Measurements from ENCODE around the gene DRD1.
"Not testable (repeated sequence)": the region's sequence is repeated elsewhere in the genome, so short reads cannot be mapped to it uniquely, and the experiment has no call there.

The DRD1 gene

DNA sequence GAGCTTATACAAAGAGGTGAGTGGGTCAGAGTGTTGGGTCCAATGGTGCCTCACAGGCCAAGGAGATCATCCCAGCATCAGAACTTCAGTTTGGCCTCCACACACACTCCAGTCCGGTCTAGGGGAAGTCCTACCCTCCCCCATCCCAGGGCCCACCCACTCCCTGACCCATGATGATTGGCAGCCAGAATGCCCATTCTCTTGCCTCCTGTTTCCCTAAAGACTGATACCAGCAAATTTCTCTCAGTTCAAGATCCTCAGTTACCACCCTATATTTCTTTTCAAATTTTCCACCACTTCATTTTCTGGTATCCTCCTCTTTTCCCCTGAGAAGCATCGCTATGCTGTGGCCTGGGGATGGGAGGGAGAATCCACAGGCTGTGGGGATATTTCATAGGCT lies 21.9 kb downstream of the DRD1 start:
- DNase-seq: no peak

DNA sequence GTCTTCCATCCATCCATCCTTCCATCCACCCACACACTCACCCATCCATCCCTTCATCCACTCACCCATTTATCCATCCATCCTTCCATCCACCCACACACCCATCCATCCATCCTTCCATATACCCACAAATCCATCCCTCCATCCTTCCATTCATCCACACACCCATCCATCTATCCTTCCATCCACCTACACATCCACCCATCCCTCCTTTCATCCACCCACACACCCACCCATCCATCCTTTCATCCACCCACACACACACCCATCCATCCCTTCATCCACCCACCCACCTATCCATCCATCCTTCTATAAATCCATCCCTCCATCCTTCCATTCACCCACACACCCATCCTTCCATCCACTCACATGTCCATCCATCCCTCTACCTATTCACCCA lies 23.6 kb downstream of the DRD1 start:
- DNase-seq: no peak

DNA sequence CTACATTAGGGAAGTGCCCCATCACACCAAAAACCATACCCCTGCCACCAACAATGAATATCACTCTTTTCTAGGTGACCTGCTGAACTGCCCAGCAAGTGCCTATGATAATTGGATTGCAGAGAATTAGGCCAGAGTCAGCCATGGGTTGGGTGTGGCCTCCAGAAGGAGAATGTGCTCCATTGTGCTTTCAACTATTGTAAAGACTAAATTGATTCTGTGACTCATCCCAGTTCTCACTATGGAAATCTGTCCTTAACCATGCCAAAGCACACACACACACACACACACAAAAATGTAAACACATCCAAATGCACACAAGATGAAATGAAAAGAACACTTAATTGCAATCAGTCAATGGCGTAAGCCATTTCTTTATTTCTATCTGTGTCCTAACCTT lies 25.7 kb downstream of the DRD1 start:
- DNase-seq: no peak

DNA sequence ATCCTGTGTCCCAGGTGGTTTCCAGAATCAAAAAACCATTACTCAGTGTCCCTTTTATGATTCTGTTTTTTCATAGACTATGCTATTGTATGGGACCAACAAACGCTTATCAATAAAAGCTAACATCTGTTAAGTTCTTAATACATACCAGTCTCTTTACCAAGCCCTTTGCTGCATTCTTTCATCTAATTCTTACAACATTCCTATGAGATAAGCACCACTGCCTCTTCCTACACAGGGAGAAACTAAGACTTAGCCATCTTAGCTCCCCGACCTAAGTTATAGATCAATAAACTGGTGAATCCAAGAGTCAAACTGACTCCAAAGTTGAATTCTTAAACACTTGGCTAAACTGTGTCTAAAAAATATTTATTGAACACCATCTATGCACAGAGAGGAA lies 26.6 kb downstream of the DRD1 start:
- DNase-seq: no peak

DNA sequence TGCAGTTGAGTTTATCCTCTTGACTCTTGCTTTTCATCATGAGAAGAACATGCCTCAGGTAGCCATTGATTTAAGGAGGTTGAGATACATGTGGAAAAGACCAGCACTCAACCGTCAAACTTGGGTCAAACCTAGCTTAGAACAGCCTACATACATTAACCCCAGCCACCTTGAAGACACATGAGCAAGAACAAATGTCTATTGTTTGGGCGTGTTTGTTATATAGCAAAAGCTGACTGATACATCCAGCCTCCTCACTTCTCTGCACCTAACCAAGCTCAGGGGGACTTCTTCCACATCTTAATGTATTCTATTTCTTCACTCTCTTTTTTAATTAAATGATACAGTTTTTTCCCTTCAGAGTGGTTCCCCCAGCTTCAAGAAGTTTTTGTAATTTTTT lies 28.7 kb downstream of the DRD1 start:
- DNase-seq: no peak

GRCh38 chr5:175410926-175411325 lies 33.1 kb downstream of the DRD1 start:
- no peak for DNase-seq

DNA sequence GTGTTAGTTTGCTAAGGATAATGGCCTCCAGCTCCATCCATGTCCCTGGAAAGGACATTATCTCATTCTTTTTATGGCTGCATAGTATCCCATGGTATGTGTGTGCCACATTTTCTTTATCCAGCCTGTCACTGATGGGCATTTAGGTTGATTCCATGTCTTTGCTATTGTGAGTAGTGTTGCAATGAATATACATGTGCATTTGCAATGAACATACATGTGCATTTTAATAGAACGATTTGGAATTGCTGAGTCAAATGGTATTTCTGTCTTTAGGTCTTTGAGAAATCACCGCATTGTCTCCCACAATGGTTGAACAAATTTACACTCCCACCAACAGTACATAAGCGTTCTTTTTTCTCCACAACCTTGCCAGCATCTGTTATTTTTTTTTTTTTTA lies 37.7 kb downstream of the DRD1 start:
- DNase-seq: no peak

- not testable (repeated sequence) for DNase-seq
These were observed 46.2 kb downstream of the DRD1 start for GRCh38 chr5:175397590-175398297.

- not testable (repeated sequence) for DNase-seq
These were observed 48.6 kb downstream of the DRD1 start for GRCh38 chr5:175395430-175395829.

- no peak for DNase-seq
These were observed 49.4 kb downstream of the DRD1 start for GRCh38 chr5:175394601-175395000.

DNA sequence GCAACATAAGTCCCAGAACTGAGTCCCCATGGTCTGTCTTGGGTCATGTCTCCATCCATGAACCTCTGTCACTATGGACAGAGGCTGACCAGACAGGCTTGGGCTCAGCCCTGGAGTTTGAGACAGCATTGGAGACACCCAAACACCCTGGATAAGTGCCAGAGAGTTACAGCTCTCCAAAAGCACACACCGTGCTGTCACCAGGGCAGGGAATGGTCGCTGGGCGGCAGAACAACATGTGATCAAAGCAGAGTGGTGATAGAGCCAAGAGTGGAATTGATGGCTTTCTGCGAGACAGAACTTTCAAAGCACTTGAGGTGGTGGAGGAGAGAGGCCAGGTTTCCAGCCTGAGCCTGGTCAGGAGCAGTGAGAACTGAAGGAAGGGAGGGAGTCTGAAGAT lies 50.1 kb downstream of the DRD1 start:
- no peak for DNase-seq

GRCh38 chr5:175392236-175392635 lies 51.7 kb downstream of the DRD1 start:
- DNase-seq: no peak

DNA sequence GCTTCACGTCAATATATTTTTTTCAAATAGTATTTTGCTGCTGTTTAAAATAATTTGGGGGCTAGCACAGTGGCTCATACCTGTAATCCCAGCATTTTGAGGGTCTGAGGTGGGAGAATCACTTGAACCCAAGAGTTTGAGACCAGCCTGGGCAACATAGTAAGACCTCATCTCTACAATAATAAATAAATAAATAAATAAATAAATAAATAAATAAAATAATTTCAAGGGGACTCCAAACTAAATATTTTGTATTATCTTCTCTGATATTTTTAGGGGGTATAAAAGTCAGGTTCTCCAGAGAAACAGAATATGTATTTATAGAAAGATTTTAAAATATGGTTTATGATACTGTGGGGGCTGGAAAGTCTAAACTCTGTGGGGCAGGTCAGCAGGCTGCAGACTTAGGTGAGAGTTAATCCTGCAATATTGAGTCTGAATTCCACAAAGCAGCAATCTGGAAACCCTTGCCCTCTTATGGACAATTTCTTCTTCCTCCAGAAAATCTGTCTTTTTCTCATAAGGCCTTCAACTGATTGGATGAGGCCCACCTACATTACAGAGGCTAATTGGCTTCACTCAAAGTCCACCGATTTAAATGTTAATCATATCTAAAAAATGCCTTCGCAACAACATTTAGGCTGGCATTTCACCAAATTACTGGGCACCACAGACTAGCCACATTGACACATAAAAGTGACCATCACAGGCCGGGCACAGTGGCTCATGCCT lies 53.5 kb downstream of the DRD1 start:
- DNase-seq: no peak

Data from activated naive CD4-positive, alpha-beta T cell treated with Interleukin-2 at 50 U/mL for 16 hours (primary cell).